Epidermal melanocyte (primary cell): ENCODE measurements around the gene CASP10.
"Not testable (repeated sequence)": the region's sequence is repeated elsewhere in the genome, so short reads cannot be mapped to it uniquely, and the experiment has no call there.

ENCODE experiments used
- DNase-seq: peaks from one replicate; pipeline ENCODE4 v3.0.0; 2011; ENCODE audit warnings: low spot score; ENCODE audit not compliant: insufficient read length

Gene CASP10

GRCh38 chr2:201182650-201183364 is at the start of gene CASP10:
Gene CASP10 (plus strand): TSS chr2:201183141. CDS start chr2:201185778, 2,637 bp downstream.
- DNase-seq: no peak

- DNase-seq: no peak
Observed at GRCh38 chr2:201135386-201135785, 47.6 kb upstream of the CASP10 start.

- no peak for DNase-seq
Observed at GRCh38 chr2:201136889-201137321, 46.0 kb upstream of the CASP10 start.

- no peak for DNase-seq
Observed at GRCh38 chr2:201137505-201138400, 45.2 kb upstream of the CASP10 start.

GRCh38 chr2:201138401-201138970 is 44.5 kb upstream of the CASP10 start:
- no peak for DNase-seq

- not testable (repeated sequence) for DNase-seq
Observed at GRCh38 chr2:201138986-201139781, 43.8 kb upstream of the CASP10 start.

- no peak for DNase-seq
Observed at GRCh38 chr2:201139836-201140604, 42.9 kb upstream of the CASP10 start.

GRCh38 chr2:201144101-201145051 is 38.6 kb upstream of the CASP10 start:
- no peak for DNase-seq

GRCh38 chr2:201148434-201148990 is 34.4 kb upstream of the CASP10 start:
- no peak for DNase-seq

- peak; percentile 56 for DNase-seq
Observed at GRCh38 chr2:201149064-201149820, 33.7 kb upstream of the CASP10 start.

GRCh38 chr2:201149821-201150165 is 33.1 kb upstream of the CASP10 start:
- DNase-seq: not testable (repeated sequence)

- DNase-seq: no peak
Observed at GRCh38 chr2:201150454-201151020, 32.4 kb upstream of the CASP10 start.

GRCh38 chr2:201151127-201151981 is 31.6 kb upstream of the CASP10 start:
- no peak for DNase-seq

GRCh38 chr2:201152517-201152916 is 30.4 kb upstream of the CASP10 start:
- DNase-seq: no peak

GRCh38 chr2:201152999-201153815 is 29.7 kb upstream of the CASP10 start:
- no peak for DNase-seq
